Lower leg skin (tissue), 3 donors: ENCODE results near the gene VGLL2.

Experiments
- POLR2A ChIP-seq, 2 donors: fragments of 450-650 bp; IDR thresholded peaks; one replicate each; pipeline ENCODE4 v1.6.1; 2016 to 2017; ENCODE audit warnings: antibody characterized with exemption in 2 of 2, mild to moderate bottlenecking in 1 of 2, moderate library complexity in 1 of 2
- TF ChIP-seq, protein P1 (sequence below), 3 donors: fragments of 450-650 bp; IDR thresholded peaks; one replicate each; pipeline ENCODE4 v1.5.1; 2016; ENCODE audit warnings: antibody characterized with exemption in 3 of 3, mild to moderate bottlenecking in 3 of 3, moderate library complexity in 2 of 3

DNA sequence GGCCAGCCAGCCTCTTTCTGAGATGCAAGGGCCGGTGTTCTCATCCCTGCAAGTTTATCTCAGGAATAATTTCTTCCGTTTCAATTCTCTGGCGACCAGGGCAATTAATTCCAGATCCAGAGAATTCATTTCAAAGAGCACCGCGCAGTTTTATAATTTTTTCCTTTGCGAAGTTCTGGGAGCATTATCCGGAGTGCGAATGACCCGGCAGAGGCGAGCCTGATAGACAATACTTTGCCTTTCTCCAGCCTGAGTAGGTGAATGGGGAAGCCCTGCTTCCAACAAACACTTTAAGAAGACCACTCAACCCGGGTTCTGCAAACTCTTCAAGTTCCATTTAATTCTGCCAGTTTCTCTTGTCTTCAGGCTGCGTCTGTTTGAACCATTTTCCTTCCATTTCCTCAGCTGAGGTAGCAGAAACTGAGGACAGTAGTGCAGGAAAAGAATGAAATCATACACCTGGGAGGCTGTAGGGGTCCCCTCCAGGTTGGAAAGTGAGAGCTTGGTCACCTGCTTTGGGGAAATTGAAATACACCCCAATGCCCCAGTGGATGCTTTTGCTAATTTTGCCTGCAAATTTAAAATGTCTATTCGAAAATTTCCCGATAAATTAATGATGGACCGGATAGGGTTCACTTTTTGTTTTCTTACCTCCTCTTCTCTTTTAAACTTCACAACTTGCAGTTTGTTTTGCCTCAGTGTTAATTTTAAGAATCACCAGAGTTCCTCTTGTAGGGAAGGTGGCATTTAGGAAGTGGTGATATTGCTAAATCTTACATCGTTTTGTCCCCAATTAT lies 1.1 kb downstream of the VGLL2 start:
- TF ChIP-seq, protein P1, sequence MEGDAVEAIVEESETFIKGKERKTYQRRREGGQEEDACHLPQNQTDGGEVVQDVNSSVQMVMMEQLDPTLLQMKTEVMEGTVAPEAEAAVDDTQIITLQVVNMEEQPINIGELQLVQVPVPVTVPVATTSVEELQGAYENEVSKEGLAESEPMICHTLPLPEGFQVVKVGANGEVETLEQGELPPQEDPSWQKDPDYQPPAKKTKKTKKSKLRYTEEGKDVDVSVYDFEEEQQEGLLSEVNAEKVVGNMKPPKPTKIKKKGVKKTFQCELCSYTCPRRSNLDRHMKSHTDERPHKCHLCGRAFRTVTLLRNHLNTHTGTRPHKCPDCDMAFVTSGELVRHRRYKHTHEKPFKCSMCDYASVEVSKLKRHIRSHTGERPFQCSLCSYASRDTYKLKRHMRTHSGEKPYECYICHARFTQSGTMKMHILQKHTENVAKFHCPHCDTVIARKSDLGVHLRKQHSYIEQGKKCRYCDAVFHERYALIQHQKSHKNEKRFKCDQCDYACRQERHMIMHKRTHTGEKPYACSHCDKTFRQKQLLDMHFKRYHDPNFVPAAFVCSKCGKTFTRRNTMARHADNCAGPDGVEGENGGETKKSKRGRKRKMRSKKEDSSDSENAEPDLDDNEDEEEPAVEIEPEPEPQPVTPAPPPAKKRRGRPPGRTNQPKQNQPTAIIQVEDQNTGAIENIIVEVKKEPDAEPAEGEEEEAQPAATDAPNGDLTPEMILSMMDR (IDR thresholded peaks at IDR 0.05): no peak
- TF ChIP-seq POLR2A (IDR thresholded peaks at IDR 0.05): no peak
